Fibroblast of lung (primary cell): ENCODE measurements around the gene DEPDC5. TPM values are rescaled to one million over a fixed set of nuclear protein-coding genes. Genes with fewer than 3 reads are reported as not detected.

ENCODE experiments used
- DNase-seq, 2 donors: peaks; one replicate each; pipeline versions ENCODE4 v3.0.0 to v3.0.0-alpha.2; 2010; ENCODE audit warnings: low read depth in 2 of 2
- H2AFZ ChIP-seq: 2 replicates; pipeline ENCODE4 v1.5.1; 2012; ENCODE audit warnings: low read length, control low read depth, inconsistent platforms
- H3K27ac ChIP-seq: 2 replicates; pipeline ENCODE4 v1.5.1; 2011; ENCODE audit warnings: low read length, control low read depth; ENCODE audit not compliant: insufficient read depth
- H3K27me3 ChIP-seq: 2 replicates; pipeline ENCODE4 v1.5.1; 2011; ENCODE audit warnings: mild to moderate bottlenecking, low read length; ENCODE audit not compliant: control insufficient read depth, insufficient read depth
- H3K36me3 ChIP-seq: 2 replicates; pipeline ENCODE4 v1.5.1; 2011; ENCODE audit warnings: low read length; ENCODE audit not compliant: control insufficient read depth, insufficient read depth
- H3K4me1 ChIP-seq: 2 replicates; pipeline ENCODE4 v1.5.1; 2011; ENCODE audit warnings: low read length; ENCODE audit not compliant: control insufficient read depth, insufficient read depth; ENCODE audit errors: extremely low read depth
- H3K4me2 ChIP-seq: 2 replicates; pipeline ENCODE4 v1.5.1; 2011; ENCODE audit warnings: low read length, control low read depth; ENCODE audit not compliant: insufficient read depth; ENCODE audit errors: extremely low read depth
- H3K4me3 ChIP-seq, 4 experiments: fragments of 200-600 bp in 1 of 4; sonication (generic) in 1 of 4; replicated peaks in 1 of 4; 2 replicates each; pipeline ENCODE4 v1.5.1; 2011 to 2016; ENCODE audit warnings: low read length in 4 of 4, low read depth in 3 of 4, mild to moderate bottlenecking in 3 of 4, control low read depth in 2 of 4, inconsistent platforms in 1 of 4, mixed read lengths in 1 of 4; ENCODE audit not compliant: insufficient read depth in 1 of 4; ENCODE audit errors: control extremely low read depth in 1 of 4
- H3K79me2 ChIP-seq: 2 replicates; pipeline ENCODE4 v1.5.1; 2012; ENCODE audit warnings: mild to moderate bottlenecking, low read length, inconsistent platforms; ENCODE audit not compliant: control insufficient read depth, insufficient read depth
- H3K9ac ChIP-seq: 2 replicates; pipeline ENCODE4 v1.5.1; 2011; ENCODE audit warnings: mild to moderate bottlenecking, low read length, control low read depth; ENCODE audit not compliant: insufficient read depth
- H3K9me3 ChIP-seq: 2 replicates; pipeline ENCODE4 v1.5.1; 2012; ENCODE audit warnings: low read depth, low read length; ENCODE audit not compliant: control insufficient read depth, insufficient read depth
- H4K20me1 ChIP-seq: 2 replicates; pipeline ENCODE4 v1.5.1; 2011; ENCODE audit warnings: low read length; ENCODE audit not compliant: control insufficient read depth, insufficient read depth; ENCODE audit errors: extremely low read depth
- EZH2 ChIP-seq: IDR thresholded peaks from 2 replicates; pipeline ENCODE4 v1.5.1; 2012; ENCODE audit warnings: low read length, control low read depth, mild to moderate bottlenecking; ENCODE audit errors: missing control alignments
- polyA plus RNA-seq, 2 donors: library from polyadenylated mRNA; depleted of rRNA in 1 of 2; stranded (reverse) in 1 of 2; unstranded in 1 of 2; fragments of >200 nt; gene quantifications; 2 replicates each; pipeline ENCODE4 v1.2.1, GENCODE V29; 2011 to 2012; ENCODE audit warnings: missing spikeins in 1 of 2
- total RNA-seq: library from RNA; depleted of rRNA; stranded (reverse); fragments of >200 nt; gene quantifications from 2 replicates; pipeline ENCODE4 v1.2.1, GENCODE V29; 2014
- TF ChIP-seq, protein P1 (sequence below), 2 donors: IDR thresholded peaks in 1 of 2; conservative IDR thresholded peaks in 1 of 2; 1 replicate in 1 of 2; 2 replicates in 1 of 2; pipeline ENCODE4 v1.5.1; 2011 to 2012; ENCODE audit warnings: low read length in 2 of 2, control low read depth in 1 of 2, inconsistent platforms in 1 of 2, low read depth in 1 of 2, mild to moderate bottlenecking in 1 of 2

DEPDC5 gene
- total and polyA plus RNA-seq, 2 donors (not counting 1 experiment from before 2014, with no cell fraction given): 10.4 to 10.7 TPM

DNA sequence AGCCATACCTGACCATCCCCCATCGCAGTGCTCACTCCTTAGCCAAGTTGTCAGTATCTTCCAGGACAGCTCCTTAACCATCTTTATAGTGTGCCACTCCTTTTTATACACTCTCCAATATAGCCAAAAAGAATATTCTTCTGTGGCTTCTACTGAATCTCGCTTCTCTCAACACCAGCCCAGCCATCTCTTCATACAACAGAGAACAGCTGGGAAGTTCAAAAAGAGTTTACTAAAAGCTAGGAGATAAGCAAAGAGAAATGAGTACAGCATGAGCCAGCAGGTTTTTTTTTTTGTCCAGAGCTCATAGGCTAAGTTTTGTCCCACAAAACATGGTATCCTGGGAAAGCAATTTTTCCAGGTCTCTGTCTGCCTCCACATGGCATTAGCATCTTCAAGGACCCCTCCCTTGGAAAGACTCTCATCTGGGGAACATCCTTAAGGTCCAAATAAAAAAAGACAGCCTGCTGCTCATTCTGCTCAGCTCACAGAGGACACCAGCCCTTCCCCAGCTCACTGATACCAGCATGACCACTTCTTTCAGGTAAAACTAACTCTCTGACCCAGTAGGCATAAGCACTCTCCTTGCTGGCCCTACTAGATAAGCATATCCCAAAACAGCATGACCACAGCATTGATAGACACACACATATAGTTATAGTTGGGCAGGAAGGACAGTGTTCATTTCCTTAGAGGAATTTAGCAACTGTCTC lies 141.7 kb downstream of the DEPDC5 start:
- Histone ChIP-seq H3K9ac (no peak overlapping the region), H2AFZ (no peak overlapping the region), H3K4me1 (no peaks in the 10 kb centered on the region), H3K36me3 (no peaks in the 10 kb centered on the region), H3K27ac (no peak overlapping the region), H3K4me2 (no peak overlapping the region), H3K4me3 (no peak overlapping the region), H3K79me2 (no peaks in the 10 kb centered on the region), H3K27me3 (no peaks in the 10 kb centered on the region), H3K9me3 (no peaks in the 10 kb centered on the region), H4K20me1 (no peaks in the 10 kb centered on the region)
- DNase-seq: no peak
- no peak for TF ChIP-seq EZH2
- TF ChIP-seq, protein P1, sequence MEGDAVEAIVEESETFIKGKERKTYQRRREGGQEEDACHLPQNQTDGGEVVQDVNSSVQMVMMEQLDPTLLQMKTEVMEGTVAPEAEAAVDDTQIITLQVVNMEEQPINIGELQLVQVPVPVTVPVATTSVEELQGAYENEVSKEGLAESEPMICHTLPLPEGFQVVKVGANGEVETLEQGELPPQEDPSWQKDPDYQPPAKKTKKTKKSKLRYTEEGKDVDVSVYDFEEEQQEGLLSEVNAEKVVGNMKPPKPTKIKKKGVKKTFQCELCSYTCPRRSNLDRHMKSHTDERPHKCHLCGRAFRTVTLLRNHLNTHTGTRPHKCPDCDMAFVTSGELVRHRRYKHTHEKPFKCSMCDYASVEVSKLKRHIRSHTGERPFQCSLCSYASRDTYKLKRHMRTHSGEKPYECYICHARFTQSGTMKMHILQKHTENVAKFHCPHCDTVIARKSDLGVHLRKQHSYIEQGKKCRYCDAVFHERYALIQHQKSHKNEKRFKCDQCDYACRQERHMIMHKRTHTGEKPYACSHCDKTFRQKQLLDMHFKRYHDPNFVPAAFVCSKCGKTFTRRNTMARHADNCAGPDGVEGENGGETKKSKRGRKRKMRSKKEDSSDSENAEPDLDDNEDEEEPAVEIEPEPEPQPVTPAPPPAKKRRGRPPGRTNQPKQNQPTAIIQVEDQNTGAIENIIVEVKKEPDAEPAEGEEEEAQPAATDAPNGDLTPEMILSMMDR (conservative IDR thresholded peaks at IDR 0.05 in 1 of 2, IDR thresholded peaks at IDR 0.05 in 1 of 2; ENCODE audit: low read depth in 1 of 2, low read length in 2 of 2): no peak

DNA sequence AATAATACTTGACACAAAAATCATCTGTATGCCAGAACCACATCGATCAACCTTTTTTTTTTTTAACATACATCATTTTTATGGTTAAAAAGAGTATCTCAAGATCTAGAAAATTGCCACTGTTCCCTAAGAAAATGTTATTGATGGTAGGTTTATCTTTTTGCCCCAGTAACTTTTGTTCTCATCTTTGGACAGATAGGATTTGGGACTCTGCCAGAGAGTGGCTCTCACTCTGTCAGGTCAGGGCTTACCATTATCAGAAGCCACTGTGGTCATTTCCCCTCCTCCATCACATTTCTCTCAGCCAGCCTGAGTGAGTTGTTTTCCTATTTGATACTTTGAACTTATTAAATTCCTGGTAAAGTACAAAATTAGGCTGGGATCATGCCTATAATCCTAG lies 142.7 kb downstream of the DEPDC5 start:
- Histone ChIP-seq H3K4me1 (no peaks in the 10 kb centered on the region), H3K79me2 (no peaks in the 10 kb centered on the region), H3K27me3 (no peaks in the 10 kb centered on the region), H2AFZ (no peak overlapping the region), H3K4me3 (no peak overlapping the region), H3K9me3 (no peaks in the 10 kb centered on the region), H3K9ac (no peak overlapping the region), H4K20me1 (no peaks in the 10 kb centered on the region), H3K4me2 (no peak overlapping the region), H3K27ac (no peak overlapping the region), H3K36me3 (no peaks in the 10 kb centered on the region)
- DNase-seq: no peak
- TF ChIP-seq, protein P1 (conservative IDR thresholded peaks at IDR 0.05 in 1 of 2, IDR thresholded peaks at IDR 0.05 in 1 of 2; ENCODE audit: low read depth in 1 of 2, low read length in 2 of 2): no peak
- TF ChIP-seq EZH2: no peak

DNA sequence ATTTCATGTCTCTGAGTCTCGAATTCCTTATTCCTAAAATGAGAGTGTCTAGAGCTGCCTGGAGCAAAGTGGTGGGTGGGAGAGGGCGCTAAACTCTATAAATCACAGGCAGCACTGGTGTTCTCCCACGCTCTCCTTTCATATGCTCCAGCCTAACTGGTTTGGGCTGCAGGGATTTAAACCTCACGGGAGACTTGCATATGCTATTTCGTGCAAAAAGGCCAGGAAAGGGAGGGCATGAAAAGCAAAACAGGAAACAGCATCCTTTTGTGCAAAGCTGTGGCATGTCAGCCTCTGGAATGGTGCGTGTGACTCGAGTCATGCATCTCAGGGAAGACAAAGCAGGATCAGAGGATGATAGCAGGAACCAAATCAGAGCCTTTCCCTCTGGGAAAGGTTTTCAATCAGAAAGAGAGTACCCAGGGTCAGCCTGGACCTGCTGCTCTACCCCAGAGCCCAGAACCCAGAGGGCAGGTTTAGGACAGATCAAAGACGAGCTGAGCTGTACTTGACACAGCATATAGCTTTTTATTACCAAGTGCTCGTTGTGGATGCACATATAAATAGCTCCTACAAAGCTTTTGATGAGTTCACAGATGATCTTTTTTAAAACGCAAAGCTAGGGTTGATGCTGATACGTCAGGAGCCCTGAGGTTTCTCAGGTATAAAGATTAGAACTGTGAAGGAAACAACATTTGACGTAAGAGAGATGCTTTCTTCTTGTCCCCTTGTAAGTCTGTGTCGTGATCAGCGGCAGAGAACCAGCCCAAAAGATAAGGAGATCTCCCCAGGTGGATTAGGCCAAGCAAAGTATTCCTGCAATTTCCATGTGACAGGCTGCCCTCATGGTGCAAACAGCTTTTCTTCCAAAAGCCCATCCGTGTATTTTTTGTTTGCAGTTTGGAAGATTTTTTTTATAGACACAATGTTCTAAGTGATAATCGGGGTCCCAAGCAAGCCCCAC lies 144.3 kb downstream of the DEPDC5 start:
- Histone ChIP-seq H3K36me3 (no peaks in the 10 kb centered on the region), H3K9me3 (no peaks in the 10 kb centered on the region), H3K4me3 (no peak overlapping the region), H3K27me3 (no peaks in the 10 kb centered on the region), H3K27ac (no peak overlapping the region), H3K4me1 (no peaks in the 10 kb centered on the region), H2AFZ (no peak overlapping the region), H4K20me1 (no peaks in the 10 kb centered on the region), H3K9ac (no peak overlapping the region), H3K79me2 (no peaks in the 10 kb centered on the region), H3K4me2 (no peak overlapping the region)
- TF ChIP-seq EZH2: no peak
- TF ChIP-seq, protein P1 (conservative IDR thresholded peaks at IDR 0.05 in 1 of 2, IDR thresholded peaks at IDR 0.05 in 1 of 2; ENCODE audit: low read depth in 1 of 2, low read length in 2 of 2): no peak
- DNase-seq: no peak
